DLD1 (cell line): ENCODE data around the gene CACNA1B.
"Not testable (repeated sequence)": the region's sequence is repeated elsewhere in the genome, so short reads cannot be mapped to it uniquely, and the experiment has no call there.

Experiments
- in situ Hi-C: cut with HindIII; loops from 2 replicates; pipeline ENCODE4 v1.10.0; 2017; ENCODE audit warnings: low sequenced_read_pairs

CACNA1B gene

DNA sequence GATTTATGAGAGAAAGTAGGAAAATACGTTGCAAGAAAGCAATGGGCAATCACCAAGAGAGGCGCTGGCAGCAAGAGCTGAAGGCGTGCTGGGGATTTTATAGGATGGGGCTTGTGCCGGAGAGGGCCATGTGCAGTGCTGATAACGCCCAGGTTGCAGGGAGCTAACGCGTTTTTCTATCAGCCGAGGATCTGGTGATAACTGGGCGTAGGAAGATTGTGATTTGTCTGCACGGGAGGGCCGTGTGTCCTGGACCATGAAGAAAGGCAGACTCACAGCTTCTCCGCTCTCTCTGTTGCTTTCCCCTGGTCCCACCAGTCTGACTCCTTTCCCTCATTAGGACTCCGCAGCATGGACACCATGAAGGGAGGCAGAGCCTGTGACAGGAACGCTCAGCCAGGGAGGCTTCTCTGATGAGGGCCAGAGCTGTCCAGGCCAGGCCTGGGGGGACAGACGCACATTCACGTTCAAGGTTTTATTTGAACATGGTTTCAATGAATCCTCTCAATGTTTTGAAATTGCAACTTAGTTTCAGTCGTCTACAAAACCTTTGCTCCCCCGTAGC, 11.9 kb upstream of the CACNA1B start:
- in situ Hi-C loops, result no loop called here

DNA sequence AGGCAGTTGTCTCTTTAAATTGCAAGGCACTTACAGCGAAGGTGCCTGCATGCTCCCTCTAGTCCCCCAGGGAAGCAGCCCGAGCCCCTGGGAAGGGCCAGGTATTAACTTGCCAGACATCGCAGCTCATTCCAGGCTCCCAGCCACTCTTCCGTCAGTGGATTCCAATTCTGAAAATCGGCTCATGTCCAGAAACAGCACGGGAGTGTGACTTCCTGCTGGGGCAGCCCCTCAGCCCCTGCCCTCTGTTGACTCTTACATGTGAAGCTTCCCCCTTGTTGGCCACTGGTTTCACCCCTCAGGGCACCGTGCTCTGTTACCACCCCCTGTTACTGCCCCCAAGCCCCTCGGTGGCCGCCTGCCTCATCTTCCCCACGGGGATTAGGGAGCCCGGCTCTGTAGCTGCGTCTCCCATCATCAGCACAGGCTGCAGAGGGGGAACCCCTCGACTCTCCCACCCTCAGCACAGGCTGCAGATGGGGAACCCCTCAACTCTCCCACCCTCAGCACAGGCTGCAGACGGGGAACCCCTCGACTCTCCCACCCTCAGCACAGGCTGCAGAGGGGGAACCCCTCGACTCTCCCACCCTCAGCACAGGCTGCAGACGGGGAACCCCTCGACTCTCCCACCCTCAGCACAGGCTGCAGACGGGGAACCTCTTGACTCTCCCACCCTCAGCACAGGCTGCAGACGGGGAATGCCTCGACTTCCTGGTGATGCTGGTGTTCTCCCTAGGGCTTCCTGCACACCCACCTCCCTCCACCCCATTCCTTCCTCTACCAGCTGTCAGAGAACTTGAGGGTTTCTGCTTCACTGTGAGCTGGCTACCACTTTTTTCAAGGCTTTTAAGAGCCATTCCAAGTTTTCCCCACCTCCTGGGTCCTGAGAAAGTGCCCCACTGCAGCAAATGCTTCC, 11.1 kb upstream of the CACNA1B start:
- in situ Hi-C loops, result no loop called here

DNA sequence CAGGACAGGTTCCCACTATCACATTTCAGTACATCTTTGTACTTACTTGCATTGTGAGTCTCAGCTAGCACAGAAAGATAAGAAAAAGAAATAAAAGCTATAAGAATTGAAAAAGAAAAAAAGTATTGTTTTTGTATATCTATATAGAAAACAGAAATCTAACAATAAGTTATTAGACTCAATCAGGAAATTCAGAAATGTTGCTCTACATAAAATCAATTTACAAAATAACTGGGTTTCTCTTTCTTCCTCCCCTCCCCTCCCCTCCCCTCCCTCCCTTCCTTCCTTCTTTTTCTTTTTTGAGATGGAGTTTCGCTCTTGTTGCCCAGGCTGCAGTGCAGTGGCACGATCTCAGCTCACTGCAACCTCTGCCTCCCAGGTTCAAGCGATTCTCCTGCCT, 7.2 kb upstream of the CACNA1B start:
- in situ Hi-C loops, result no loop called here

DNA sequence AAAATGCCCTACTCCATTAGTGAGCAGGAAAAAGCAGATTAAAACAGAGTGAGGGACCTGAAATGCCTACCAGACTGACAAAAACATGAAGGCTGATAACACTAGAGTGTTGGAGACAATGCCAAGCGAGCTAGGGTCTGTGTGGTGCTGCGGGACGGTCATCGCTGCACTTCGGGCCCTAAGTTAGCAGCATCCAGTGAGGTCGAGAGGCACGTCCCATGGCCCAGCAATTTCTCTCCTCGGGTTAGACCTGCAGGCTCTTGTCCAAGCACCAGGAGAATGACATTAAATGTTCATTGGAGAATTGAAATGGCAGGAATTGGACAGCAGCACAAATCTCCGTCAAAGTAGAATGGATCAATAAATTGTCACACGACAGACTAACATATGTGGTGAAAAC, 5.3 kb upstream of the CACNA1B start:
- in situ Hi-C loops, result no loop called here

DNA sequence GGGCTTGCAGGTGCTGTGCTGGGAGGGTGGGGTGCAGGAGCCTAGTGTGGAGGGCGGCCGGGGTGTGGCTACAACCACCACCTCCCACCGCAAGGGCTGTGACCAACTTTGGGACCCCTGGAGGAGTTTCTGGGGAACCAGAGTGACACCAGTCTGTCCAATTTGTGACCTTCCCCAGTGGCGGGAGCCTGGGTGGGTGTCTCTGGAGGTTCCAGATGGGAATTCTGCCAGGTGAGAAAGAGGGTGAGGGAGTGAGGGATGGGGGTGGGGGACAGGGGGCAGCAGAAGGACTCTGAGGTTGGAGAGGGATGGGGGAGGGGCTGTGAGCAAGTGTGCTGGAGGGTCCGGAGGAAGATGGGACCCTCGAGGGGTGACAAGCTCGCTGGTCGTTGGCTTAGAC, 4.2 kb upstream of the CACNA1B start:
- in situ Hi-C loops, result no loop called here

DNA sequence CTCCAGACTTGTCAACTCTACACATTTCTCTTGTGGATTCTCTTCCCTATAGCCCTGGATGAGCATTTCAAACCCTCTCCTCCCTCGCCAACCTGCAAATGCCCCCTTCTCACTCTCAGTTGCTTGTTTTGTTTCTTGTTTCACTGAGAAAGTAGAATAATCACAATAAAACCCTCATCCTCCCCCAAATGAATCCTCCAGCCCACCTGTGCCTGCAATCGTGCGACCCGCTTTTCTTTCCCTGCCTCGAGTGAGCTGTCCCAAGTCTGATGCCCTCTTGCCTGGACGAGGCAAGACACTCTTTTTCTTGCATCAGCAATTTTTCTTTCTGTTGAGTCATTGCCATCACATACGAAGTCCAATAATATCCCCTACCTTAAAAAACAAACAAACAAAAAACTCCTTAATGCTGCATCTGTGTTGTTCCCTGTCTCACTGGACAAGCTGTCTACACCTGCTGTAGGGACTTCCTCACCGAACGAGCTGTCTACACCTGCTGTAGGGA, 3.7 kb upstream of the CACNA1B start:
- in situ Hi-C loops, result no loop called here

DNA sequence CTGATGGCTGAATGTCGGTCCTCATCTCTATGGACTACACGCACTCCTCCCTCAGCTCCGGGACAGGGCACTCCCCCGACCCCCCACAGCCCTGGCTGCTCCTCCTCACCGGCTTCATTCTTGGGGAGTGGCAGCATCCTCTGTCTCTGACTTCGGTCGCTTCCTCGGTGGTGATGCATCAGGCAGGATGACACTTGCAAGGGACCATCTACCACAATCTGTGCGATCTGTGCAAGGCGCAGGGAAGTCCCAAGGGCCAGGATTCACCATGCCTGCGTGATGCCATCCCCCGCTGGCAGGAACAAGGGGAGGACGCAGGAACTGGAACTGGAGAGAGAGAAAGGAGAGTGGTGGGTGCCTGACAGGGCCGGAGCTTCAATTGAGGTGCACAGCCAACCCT, 2.2 kb upstream of the CACNA1B start:
- in situ Hi-C loops, result no loop called here

DNA sequence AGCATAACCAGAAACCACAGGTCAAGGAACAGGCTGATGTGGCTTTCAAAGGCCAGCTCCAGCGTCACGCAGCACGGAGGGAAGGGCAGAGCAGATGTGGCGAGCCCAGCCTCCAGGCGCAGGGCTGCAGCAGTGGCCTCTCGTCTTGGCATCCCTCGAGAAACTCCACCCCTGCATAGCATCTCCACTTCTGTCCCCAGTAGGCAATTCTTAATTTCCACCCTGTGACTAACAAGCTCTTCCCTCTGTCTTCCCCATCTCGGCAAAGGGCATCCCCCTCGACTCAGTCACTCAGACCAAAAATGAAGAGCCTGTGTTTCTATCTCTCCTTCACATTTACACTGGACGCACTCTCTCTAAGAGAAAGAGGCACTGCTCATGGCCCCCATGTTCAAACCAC, 1.7 kb upstream of the CACNA1B start:
- in situ Hi-C loops, result no loop called here

DNA sequence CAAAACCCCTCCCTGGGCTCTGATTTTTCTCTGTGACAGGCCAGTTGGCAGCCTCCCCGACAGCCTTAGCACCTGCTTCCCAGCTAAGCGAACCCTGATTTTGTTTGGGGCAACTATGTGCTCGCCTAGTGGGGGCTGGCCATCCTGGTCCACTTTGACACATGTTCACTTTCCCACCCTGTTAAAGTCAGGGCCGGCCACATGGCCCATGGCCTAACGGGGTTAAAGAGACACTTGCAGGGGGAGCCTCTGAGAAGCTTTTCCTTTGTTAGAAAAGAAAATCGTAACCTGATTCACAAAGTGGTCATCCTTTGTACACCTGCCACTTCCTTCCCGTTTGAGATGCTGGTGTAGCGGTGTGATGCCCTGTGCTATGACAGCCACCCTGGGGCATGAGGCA, 1.3 kb upstream of the CACNA1B start:
- in situ Hi-C loops, result no loop called here

DNA sequence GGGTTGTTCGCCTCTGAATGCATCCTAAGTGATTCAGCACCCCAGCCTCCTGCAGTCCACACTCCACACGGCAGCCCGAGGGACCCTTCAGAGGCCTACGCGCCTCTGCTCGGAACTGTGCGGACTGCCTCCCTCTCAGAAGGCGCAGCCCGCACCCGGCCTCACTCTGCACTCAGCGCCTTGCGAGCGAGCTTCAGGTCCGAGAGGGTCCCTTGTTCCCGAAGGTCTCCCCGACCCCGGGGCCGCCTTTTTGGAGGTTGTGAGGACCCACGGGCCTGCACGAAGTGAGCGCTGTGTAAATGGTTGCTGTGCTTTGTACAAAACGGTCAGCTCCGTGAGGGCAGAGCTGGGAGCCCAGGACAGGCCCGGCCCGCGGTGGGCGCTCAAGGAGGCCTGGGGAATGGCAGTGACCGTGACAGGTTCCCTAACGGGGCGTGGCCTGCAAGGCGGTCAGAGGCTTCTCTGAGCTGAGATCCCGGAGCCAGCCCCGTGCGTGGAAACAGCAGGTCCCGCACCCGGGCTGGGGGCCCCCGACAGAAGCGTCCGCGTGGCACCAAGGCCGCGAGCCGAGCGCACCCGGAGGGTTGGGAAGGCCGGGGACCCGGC, 698 bp upstream of the CACNA1B start:
- in situ Hi-C loops, result no loop called here

DNA sequence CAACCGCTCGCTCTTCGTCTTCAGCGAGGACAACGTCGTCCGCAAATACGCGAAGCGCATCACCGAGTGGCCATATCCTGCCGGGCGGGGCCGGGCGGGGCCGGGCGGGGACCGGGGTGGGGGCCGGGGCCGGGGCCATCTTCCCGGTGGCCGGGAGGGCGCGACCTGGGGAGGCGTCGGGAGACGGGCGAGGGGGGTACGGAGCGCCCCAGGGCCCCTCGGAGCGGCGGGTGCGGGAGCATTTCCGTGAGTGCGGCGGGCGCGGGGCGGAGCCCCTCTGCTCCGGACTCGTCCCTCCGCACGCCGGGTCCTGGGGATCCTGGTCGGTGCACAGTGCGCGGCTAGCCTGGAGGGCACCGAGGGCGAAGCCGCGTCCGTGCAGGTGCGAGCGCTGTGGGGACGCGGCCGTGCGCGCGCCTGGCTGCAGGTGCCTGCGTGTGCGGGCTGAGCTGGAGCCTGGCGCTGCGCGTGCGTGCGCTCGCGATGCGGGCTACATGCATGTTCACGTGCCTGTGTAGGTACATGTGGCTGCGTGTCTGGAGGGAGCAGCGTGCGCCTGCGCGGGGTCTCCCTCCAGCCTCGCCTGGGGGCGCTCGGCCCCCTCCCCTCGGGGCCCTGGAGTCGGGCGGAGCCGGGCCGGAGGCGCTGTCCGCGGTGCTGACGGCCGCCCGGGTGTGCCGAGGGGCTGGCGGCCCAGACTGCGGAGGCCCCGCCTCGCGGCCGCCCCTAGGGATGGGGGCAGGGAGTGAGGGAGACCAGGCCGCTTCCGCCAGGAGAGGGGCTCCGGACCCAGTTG, 762 bp downstream of the CACNA1B start:
- in situ Hi-C loops, result no loop called here

DNA sequence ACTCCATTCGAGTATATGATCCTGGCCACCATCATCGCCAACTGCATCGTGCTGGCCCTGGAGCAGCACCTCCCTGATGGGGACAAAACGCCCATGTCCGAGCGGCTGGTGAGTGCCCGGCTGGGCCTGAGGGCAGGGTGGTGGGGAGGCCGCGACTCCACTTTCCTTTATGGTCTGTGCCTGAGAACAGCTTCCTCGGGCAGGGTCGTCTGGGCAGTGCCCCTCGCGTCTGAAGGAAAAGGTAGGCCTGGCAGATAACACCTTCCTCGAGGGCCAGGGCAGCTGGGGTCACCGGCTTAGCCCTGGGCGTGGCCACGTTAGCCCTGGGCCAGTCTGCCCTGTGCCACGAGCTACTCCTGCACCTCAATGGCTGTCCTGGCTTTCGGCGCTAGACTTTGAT, 1.5 kb downstream of the CACNA1B start:
- in situ Hi-C loops, result no loop called here

DNA sequence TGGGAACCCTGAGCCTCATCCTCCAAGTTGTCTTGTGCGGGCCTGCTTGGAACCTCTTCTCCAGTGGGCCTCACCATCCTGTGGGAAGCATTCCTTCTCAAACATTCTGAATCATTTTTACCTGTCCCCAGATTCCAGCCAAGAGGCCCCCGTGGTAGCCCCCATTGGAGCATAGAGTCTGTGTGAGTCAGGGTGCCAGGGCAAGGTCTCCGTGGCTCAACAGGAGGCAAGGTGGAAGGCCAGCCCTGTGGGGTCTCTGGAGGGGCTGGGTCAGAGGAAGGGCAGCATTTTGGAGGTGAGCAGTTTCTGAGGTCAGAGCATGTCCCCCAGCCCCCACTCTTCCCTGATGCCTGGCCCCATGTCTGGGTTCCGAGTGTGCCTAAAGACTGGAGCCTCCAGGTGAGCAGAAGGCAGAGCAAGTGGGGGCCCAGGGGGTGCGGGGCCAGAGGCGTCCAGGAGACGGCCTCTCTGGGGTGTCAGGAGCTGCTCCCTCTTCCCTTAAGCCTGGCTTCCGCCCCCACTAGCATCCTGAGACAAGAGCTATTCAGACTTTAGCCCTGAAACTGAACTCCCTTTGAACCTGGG, 2.1 kb downstream of the CACNA1B start:
- in situ Hi-C loops, result no loop called here

DNA sequence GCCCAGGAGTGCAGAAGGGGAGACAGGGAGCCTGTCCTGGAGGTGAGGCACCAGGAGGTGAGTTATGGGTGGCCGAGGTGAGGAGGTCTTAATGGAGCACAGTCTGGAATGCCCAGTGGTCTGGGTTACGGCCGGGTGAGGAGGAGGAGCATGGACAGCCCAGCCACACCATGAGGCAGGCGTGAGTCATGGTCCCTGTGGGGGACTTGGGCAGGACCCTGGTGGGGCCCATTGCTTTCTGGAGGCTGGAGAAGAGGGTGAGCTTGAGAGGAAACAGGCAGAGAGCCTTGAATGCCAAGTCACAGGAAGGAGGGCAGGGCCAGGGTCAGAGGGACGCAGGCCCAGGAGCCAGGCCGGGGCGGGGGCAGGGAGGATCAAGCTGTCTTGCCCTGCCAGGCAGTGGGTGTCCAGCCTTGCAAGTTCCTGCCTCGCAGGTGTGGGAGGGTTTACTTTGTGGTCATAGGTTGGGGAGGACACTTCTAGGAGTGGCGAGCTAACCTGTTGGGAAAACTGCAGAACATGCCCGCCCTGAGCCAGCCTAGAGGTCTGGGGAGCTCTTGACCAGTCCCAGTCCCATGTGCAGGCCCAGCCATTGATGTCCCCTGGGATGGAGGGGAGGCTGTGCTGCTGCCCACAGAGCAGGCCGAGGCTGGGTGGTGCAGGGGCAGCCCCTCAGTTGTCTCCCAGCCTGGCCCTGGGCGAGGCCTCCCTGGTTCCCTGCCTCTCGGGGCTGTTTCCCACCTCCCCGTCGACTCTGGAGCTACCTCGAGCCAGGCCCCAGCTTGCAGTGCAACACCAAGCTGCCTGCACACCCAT, 2.8 kb downstream of the CACNA1B start:
- in situ Hi-C loops, result no loop called here

DNA sequence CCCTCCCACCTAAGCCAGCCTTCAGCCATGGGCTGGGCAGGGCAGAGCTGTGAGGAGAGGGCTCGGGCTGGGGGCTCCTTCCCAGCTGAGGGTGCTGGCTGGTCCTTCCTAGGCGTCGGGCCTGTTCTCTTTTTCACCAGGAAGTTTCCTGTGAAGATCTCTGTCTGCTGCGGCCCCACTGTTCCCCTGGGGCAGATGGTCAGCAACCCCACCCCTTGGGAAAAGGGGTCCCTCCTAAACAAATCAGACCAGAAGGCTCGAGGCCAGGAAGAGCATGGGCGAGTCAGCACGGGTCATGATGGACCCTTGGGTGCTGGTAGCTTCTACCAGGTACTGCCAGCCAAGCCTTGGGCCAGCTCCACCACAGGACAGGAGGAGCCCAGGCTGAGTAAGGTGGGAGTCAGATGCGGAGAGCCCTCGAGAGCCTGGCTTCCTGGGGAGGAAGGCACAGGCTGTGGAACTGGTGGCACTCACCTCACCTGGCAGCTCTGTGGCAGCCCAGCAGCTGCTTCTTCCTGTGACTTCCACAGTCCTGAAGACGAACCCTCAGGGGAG, 3.5 kb downstream of the CACNA1B start:
- in situ Hi-C loops, result no loop called here

DNA sequence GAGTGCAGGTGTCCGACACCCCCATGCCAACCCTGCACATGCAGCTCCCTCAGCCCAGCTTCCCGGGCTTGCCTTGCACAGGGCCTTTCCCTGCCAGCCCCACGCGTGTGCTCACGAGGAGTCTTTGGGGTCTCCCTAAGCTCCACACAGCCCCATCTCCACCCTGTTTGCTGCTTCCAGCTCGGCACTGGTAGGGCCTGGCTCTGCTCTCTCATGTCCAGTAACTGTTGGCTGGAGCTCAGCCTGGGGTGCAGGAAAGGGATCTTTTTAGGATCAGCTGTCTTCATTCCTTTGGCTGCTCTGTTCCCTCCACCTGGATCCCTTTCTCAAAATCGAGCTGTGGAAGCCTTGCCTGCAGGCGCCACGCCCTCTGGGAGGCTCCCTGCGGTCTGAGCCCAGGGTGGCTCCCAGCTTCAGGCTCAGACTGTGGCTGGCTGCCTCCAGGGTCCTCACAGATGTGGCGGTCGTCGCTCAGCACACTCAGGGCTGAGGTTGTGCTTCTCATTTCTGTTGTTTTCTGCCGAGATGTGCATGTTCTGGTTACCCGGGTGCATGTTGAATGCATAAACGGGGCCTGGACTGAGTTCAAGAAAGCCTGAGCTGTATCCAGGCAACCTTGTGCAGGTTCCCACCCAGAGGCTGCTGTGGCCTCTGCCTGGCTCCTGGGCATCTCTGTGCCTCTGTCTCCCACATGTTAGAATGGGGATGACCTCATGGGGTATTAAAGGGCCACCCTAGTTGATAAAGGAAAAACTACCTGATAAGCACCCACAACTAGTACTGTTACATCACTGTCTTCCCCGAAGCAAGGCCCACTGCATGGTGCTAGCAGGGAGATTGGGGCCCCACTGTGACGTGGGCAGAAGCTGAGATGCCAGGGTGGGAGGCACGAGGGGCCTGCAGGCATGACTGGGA, 4.3 kb downstream of the CACNA1B start:
- in situ Hi-C loops, result no loop called here

DNA sequence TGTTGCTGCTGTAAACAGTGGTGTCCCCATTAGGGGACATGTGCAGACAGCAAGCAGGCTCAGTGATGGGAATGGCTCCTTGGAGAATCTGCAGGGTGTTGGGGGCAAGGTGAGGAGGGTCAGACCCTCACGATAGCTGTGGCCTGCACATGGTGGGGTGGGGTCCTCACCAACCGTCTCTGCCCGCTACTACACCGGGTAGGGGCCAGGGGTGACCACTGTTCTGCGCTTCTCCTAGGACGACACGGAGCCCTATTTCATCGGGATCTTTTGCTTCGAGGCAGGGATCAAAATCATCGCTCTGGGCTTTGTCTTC, 4.9 kb downstream of the CACNA1B start:
- in situ Hi-C loops, result no loop called here

DNA sequence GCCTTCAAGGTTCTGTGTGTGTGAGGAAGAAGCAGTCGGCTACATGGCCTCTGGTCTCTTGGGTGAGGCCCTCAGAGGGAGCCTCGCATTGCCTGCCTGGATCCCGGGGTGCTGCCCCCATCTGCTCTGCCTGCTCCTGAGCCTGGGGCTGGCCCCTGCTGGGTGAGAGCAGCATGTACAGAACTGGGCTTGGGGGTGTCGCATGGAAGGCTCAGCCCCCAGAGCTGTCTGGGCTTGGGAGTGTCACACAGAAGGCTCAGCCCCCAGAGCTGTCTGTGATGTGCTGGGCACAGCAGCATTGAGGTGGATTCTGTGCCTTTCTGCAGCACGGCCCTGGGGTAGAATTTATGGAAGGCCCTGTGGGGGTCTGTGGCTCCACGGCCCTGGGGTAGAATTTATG, 6.4 kb downstream of the CACNA1B start:
- in situ Hi-C loops, result not testable (repeated sequence)

DNA sequence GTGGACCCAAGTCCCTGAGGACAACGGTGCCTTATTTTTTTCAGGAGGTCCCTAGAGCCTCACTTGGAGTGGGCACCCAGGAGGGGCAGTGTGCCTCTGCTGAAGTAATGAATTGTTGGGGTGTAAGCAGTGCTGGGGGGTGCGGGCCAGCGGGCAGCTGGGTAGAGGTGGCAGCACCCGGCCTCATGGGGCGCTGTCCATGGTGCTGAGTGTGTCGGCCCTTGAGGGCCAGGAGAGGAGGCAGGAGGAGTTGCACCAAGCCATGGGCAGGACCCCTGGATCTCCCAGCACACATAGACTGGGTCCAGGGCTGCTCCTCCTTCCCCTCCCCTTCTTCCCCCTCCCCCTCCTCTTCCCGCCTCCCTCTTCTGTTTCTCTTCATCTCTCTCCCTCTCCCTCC, 7.0 kb downstream of the CACNA1B start:
- in situ Hi-C loops, result not testable (repeated sequence)
